ENCODE results near the gene WDR47. TPM values are rescaled to one million over a fixed set of nuclear protein-coding genes. Genes with fewer than 3 reads are reported as not detected.

The WDR47 gene

GRCh38 chr1:108925920-108926319 lies 116.0 kb downstream of the WDR47 start:
- H2BK15ac ChIP-seq (ENCODE audit: low read depth, poor library complexity, severe bottlenecking) = no peak overlapping the region
- WGBS = 100% methylated on average over 2 of the region's 2 CpGs

More at GRCh38 chr1:108925920-108926319, 116.0 kb downstream of the WDR47 start:
- Histone ChIP-seq H3K36me3 (ENCODE audit: control insufficient read depth in 1 of 2, insufficient read depth in 2 of 2, low read depth in 1 of 2, low read length in 2 of 2) (peaks cover 18 to 97% of the 10 kb centered on the region in 2 experiments), H3K9me3 (ENCODE audit: control insufficient read depth, low read length) (no peaks in the 10 kb centered on the region), H2BK12ac (ENCODE audit: low read length in 2 of 2) (no peak overlapping the region), H3K14ac (ENCODE audit: low read length in 2 of 2) (no peak overlapping the region), H3K4ac (ENCODE audit: low read depth in 1 of 2, low read length in 2 of 2) (no peak overlapping the region), H3K18ac (ENCODE audit: low read depth in 1 of 2, low read length in 2 of 2) (no peak overlapping the region), H3K4me2 (ENCODE audit: low read length, poor library complexity, severe bottlenecking) (no peak overlapping the region), H4K8ac (ENCODE audit: low read length) (no peak overlapping the region), H2BK5ac (ENCODE audit: low read depth, low read length, poor library complexity, severe bottlenecking) (no peak overlapping the region), H2AFZ (ENCODE audit: low read depth, low read length) (no peak overlapping the region), H3K79me1 (replicated peaks; ENCODE audit: low read length, poor library complexity, severe bottlenecking) (peaks cover 18% of the 10 kb centered on the region), H3K27ac (ENCODE audit: low read length, poor library complexity, severe bottlenecking) (no peak overlapping the region), H3K27me3 (ENCODE audit: control insufficient read depth in 1 of 2, insufficient read depth in 1 of 2, low read length in 2 of 2) (no peaks in the 10 kb centered on the region), H2AK5ac (ENCODE audit: low read length, severe bottlenecking) (no peak overlapping the region), H4K91ac (ENCODE audit: low read length) (no peak overlapping the region), H3K4me3 (ENCODE audit: insufficient read depth in 1 of 2, low read depth in 1 of 2, low read length in 2 of 2) (no peak overlapping the region), H3K9ac (ENCODE audit: low read length) (no peak overlapping the region), H3K4me1 (ENCODE audit: control insufficient read depth, insufficient read depth, low read depth, low read length) (no peaks in the 10 kb centered on the region), H3K23ac (ENCODE audit: low read length in 2 of 2) (no peak overlapping the region), H2BK120ac (ENCODE audit: low read depth, low read length) (no peak overlapping the region)
- DNase-seq = no peak

Small RNAs within 50 kb of the gene (small RNA-seq; reads per million reads assigned to genes)
- gene BX679664.1 (ENCODE audit: low read depth) (not detected), gene BX679664.2 (ENCODE audit: low read depth) (not detected)
